Central memory CD8-positive, alpha-beta T cell (primary cell): ENCODE measurements around the gene CCNB2.

Source experiments
- ATAC-seq: fragments of 150-1000 bp; cut with Tn5 transposase; replicated peaks from 2 replicates; pipeline ENCODE4 v1.10.0; 2022; ENCODE audit warnings: mild to moderate bottlenecking, moderate FRiP score, moderate number of reproducible peaks; ENCODE audit not compliant: poor library complexity, severe bottlenecking; ENCODE audit errors: extremely low read depth
- DNase-seq, 2 donors: peaks; one replicate each; pipeline ENCODE4 v3.0.0; 2021; ENCODE audit warnings: low spot score in 2 of 2
- H3K27ac Mint-ChIP-seq: one replicate; pipeline ENCODE4 v1.8.0; 2022; ENCODE audit warnings: low read depth, mild to moderate bottlenecking, moderate library complexity, mixed read lengths
- H3K27me3 Mint-ChIP-seq: one replicate; pipeline ENCODE4 v1.8.0; 2022; ENCODE audit warnings: mixed read lengths
- H3K36me3 Mint-ChIP-seq: one replicate; pipeline ENCODE4 v1.8.0; 2022; ENCODE audit warnings: mild to moderate bottlenecking, moderate library complexity, mixed read lengths; ENCODE audit not compliant: insufficient read depth
- H3K4me1 Mint-ChIP-seq: one replicate; pipeline ENCODE4 v1.8.0; 2022; ENCODE audit warnings: mixed read lengths
- H3K4me3 Mint-ChIP-seq: one replicate; pipeline ENCODE4 v1.8.0; 2022; ENCODE audit warnings: mild to moderate bottlenecking, moderate library complexity, mixed read lengths
- H3K9me3 Mint-ChIP-seq: one replicate; pipeline ENCODE4 v1.8.0; 2022; ENCODE audit warnings: mixed read lengths

The CCNB2 gene

GRCh38 chr15:59173194-59173593 is 68.2 kb downstream of the CCNB2 start:
- no peaks in the 10 kb centered on the region for H3K4me1 Mint-ChIP-seq
- no peak overlapping the region for H3K27ac Mint-ChIP-seq
- H3K9me3 Mint-ChIP-seq = no peaks in the 10 kb centered on the region
- DNase-seq (no peak), ATAC-seq (no peak)
- no peaks in the 10 kb centered on the region for H3K36me3 Mint-ChIP-seq
- H3K27me3 Mint-ChIP-seq = peaks cover 27% of the 10 kb centered on the region
- H3K4me3 Mint-ChIP-seq = no peak overlapping the region

- H3K4me1 Mint-ChIP-seq = no peaks in the 10 kb centered on the region
- no peak overlapping the region for H3K4me3 Mint-ChIP-seq
- no peaks in the 10 kb centered on the region for H3K9me3 Mint-ChIP-seq
- H3K27me3 Mint-ChIP-seq = peaks cover 38% of the 10 kb centered on the region
- no peak for ATAC-seq
- H3K36me3 Mint-ChIP-seq = no peaks in the 10 kb centered on the region
- no peak for DNase-seq
- H3K27ac Mint-ChIP-seq = no peak overlapping the region
Observed at GRCh38 chr15:59174151-59174834, 69.3 kb downstream of the CCNB2 start.
